Fibroblast of lung (primary cell): ENCODE data around the gene GPR156.
"Not testable (repeated sequence)": the region's sequence is repeated elsewhere in the genome, so short reads cannot be mapped to it uniquely, and the experiment has no call there.

Source experiments
- EZH2 ChIP-seq: IDR thresholded peaks from 2 replicates; pipeline ENCODE4 v1.5.1; 2012; ENCODE audit warnings: low read length, control low read depth, mild to moderate bottlenecking; ENCODE audit errors: missing control alignments
- TF ChIP-seq, protein P1 (sequence below), 2 donors: IDR thresholded peaks in 1 of 2; conservative IDR thresholded peaks in 1 of 2; 1 replicate in 1 of 2; 2 replicates in 1 of 2; pipeline ENCODE4 v1.5.1; 2011 to 2012; ENCODE audit warnings: low read length in 2 of 2, control low read depth in 1 of 2, inconsistent platforms in 1 of 2, low read depth in 1 of 2, mild to moderate bottlenecking in 1 of 2

GRCh38 chr3:120216633-120217032 lies 68.4 kb downstream of the GPR156 start:
- TF ChIP-seq, protein P1, sequence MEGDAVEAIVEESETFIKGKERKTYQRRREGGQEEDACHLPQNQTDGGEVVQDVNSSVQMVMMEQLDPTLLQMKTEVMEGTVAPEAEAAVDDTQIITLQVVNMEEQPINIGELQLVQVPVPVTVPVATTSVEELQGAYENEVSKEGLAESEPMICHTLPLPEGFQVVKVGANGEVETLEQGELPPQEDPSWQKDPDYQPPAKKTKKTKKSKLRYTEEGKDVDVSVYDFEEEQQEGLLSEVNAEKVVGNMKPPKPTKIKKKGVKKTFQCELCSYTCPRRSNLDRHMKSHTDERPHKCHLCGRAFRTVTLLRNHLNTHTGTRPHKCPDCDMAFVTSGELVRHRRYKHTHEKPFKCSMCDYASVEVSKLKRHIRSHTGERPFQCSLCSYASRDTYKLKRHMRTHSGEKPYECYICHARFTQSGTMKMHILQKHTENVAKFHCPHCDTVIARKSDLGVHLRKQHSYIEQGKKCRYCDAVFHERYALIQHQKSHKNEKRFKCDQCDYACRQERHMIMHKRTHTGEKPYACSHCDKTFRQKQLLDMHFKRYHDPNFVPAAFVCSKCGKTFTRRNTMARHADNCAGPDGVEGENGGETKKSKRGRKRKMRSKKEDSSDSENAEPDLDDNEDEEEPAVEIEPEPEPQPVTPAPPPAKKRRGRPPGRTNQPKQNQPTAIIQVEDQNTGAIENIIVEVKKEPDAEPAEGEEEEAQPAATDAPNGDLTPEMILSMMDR (conservative IDR thresholded peaks at IDR 0.05 in 1 of 2, IDR thresholded peaks at IDR 0.05 in 1 of 2; ENCODE audit: low read depth in 1 of 2, low read length in 2 of 2): not testable (repeated sequence)
- TF ChIP-seq EZH2: not testable (repeated sequence)
